ENCODE data around the gene FAM228A. TPM values are rescaled to one million over a fixed set of nuclear protein-coding genes. Genes with fewer than 3 reads are reported as not detected.

Gene FAM228A
- total RNA-seq, 2 donors from 2014 or later = 0.55 to 4.8 TPM

- no peaks in the 10 kb centered on the region for H3K27me3 ChIP-seq (replicated peaks; ENCODE audit: insufficient read depth)
- DNase-seq (ENCODE audit: low spot score) = no peak
- intact Hi-C loops (cut with DNase I) = no loop called here
- no peaks in the 10 kb centered on the region for H3K36me3 ChIP-seq
- 84% methylated on average over 4 of the region's 4 CpGs for WGBS
- no peak overlapping the region for H3K27ac ChIP-seq
- TF ChIP-seq POLR2A (IDR thresholded peaks at IDR 0.05) (no peak), POLR2AphosphoS5 (IDR thresholded peaks at IDR 0.05) (no peak)
- TF ChIP-seq, protein P1, sequence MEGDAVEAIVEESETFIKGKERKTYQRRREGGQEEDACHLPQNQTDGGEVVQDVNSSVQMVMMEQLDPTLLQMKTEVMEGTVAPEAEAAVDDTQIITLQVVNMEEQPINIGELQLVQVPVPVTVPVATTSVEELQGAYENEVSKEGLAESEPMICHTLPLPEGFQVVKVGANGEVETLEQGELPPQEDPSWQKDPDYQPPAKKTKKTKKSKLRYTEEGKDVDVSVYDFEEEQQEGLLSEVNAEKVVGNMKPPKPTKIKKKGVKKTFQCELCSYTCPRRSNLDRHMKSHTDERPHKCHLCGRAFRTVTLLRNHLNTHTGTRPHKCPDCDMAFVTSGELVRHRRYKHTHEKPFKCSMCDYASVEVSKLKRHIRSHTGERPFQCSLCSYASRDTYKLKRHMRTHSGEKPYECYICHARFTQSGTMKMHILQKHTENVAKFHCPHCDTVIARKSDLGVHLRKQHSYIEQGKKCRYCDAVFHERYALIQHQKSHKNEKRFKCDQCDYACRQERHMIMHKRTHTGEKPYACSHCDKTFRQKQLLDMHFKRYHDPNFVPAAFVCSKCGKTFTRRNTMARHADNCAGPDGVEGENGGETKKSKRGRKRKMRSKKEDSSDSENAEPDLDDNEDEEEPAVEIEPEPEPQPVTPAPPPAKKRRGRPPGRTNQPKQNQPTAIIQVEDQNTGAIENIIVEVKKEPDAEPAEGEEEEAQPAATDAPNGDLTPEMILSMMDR (IDR thresholded peaks at IDR 0.05) = no peak
- H3K4me3 ChIP-seq = no peak overlapping the region
- H3K4me1 ChIP-seq (replicated peaks) = no peaks in the 10 kb centered on the region
- H3K9me3 ChIP-seq = no peaks in the 10 kb centered on the region
Observed at GRCh38 chr2:24153478-24153877, 21.4 kb upstream of the FAM228A start.

- WGBS = 48% methylated on average over 5 of the region's 5 CpGs
- TF ChIP-seq POLR2A (IDR thresholded peaks at IDR 0.05) (no peak), POLR2AphosphoS5 (IDR thresholded peaks at IDR 0.05) (no peak)
- TF ChIP-seq, protein P1 (IDR thresholded peaks at IDR 0.05) = no peak
- Histone ChIP-seq H3K36me3 (no peaks in the 10 kb centered on the region), H3K4me3 (no peak overlapping the region), H3K27ac (no peak overlapping the region), H3K27me3 (replicated peaks; ENCODE audit: insufficient read depth) (no peaks in the 10 kb centered on the region), H3K9me3 (no peaks in the 10 kb centered on the region), H3K4me1 (replicated peaks) (no peaks in the 10 kb centered on the region)
- DNase-seq (ENCODE audit: low spot score) = no peak
- intact Hi-C loops (cut with DNase I) = no loop called here
Observed at GRCh38 chr2:24158131-24158530, 16.7 kb upstream of the FAM228A start.

GRCh38 chr2:24159708-24160107, 15.1 kb upstream of the FAM228A start:
- DNase-seq (ENCODE audit: low spot score) = no peak
- TF ChIP-seq, protein P1 (IDR thresholded peaks at IDR 0.05) = no peak
- no peak for TF ChIP-seq POLR2A (IDR thresholded peaks at IDR 0.05)
- WGBS = 82% methylated on average over 4 of the region's 4 CpGs
- intact Hi-C loops (cut with DNase I) = no loop called here
- Histone ChIP-seq H3K9me3 (no peaks in the 10 kb centered on the region), H3K4me1 (replicated peaks) (no peaks in the 10 kb centered on the region), H3K27me3 (replicated peaks; ENCODE audit: insufficient read depth) (no peaks in the 10 kb centered on the region), H3K36me3 (no peaks in the 10 kb centered on the region), H3K27ac (no peak overlapping the region), H3K4me3 (no peak overlapping the region)

- intact Hi-C loops (cut with DNase I) = no loop called here
- Histone ChIP-seq H3K27me3 (replicated peaks; ENCODE audit: insufficient read depth) (no peaks in the 10 kb centered on the region), H3K9me3 (no peaks in the 10 kb centered on the region), H3K4me3 (no peak overlapping the region), H3K36me3 (no peaks in the 10 kb centered on the region), H3K4me1 (replicated peaks) (no peaks in the 10 kb centered on the region), H3K27ac (no peak overlapping the region)
- TF ChIP-seq POLR2A (IDR thresholded peaks at IDR 0.05) (no peak), POLR2AphosphoS5 (IDR thresholded peaks at IDR 0.05) (no peak)
- TF ChIP-seq, protein P1 (IDR thresholded peaks at IDR 0.05) = no peak
- no peak for DNase-seq (ENCODE audit: low spot score)
Observed at GRCh38 chr2:24160761-24161160, 14.1 kb upstream of the FAM228A start.

- Histone ChIP-seq H3K27ac (no peak overlapping the region), H3K9me3 (no peaks in the 10 kb centered on the region), H3K27me3 (replicated peaks; ENCODE audit: insufficient read depth) (no peaks in the 10 kb centered on the region), H3K36me3 (no peaks in the 10 kb centered on the region), H3K4me3 (no peak overlapping the region), H3K4me1 (replicated peaks) (no peaks in the 10 kb centered on the region)
- WGBS = 90% methylated on average over 1 of the region's 1 CpG
- intact Hi-C loops (cut with DNase I) = no loop called here
- no peak for DNase-seq (ENCODE audit: low spot score)
- TF ChIP-seq, protein P1 (IDR thresholded peaks at IDR 0.05) = no peak
Observed at GRCh38 chr2:24162494-24162893, 12.4 kb upstream of the FAM228A start.

Data from prostate gland (tissue), 2 donors.